Subcutaneous adipose tissue (tissue), 4 donors: ENCODE results near the gene AGBL1. TPM values are rescaled to one million over a fixed set of nuclear protein-coding genes. Genes with fewer than 3 reads are reported as not detected.

Experiments used
- total RNA-seq, 4 donors: library from RNA; depleted of rRNA; stranded (reverse); fragments of >200 nt; gene quantifications; one replicate each; pipeline ENCODE4 v1.1.0, GENCODE V29; 2016
- TF ChIP-seq, protein P1 (sequence below): fragments of 450-650 bp; IDR thresholded peaks from one replicate; pipeline ENCODE4 v1.5.1; 2016; ENCODE audit warnings: low read depth, mild to moderate bottlenecking, control low read depth, antibody characterized with exemption, moderate library complexity

Gene AGBL1
- total RNA-seq, 4 donors from 2014 or later: not detected

DNA sequence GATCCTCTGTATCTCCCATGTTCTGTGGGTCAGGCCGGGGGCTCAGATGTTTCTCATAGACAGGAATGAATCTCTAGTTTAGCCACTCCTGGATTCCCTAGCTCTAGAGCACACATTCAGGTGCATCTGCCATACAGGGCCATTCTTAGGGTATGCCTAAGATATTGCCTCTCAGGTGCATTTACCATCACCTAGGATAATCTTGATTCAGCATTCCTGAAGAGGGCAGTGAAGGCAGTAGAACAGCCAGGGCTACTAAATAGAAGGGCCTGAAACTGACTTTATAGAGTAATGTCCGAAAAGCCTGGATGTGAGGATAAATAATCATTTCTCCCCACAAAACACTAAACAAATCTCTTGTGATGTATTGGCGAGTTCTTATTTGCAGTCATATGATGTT, 882.0 kb downstream of the AGBL1 start:
- TF ChIP-seq, protein P1, sequence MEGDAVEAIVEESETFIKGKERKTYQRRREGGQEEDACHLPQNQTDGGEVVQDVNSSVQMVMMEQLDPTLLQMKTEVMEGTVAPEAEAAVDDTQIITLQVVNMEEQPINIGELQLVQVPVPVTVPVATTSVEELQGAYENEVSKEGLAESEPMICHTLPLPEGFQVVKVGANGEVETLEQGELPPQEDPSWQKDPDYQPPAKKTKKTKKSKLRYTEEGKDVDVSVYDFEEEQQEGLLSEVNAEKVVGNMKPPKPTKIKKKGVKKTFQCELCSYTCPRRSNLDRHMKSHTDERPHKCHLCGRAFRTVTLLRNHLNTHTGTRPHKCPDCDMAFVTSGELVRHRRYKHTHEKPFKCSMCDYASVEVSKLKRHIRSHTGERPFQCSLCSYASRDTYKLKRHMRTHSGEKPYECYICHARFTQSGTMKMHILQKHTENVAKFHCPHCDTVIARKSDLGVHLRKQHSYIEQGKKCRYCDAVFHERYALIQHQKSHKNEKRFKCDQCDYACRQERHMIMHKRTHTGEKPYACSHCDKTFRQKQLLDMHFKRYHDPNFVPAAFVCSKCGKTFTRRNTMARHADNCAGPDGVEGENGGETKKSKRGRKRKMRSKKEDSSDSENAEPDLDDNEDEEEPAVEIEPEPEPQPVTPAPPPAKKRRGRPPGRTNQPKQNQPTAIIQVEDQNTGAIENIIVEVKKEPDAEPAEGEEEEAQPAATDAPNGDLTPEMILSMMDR: no peak

DNA sequence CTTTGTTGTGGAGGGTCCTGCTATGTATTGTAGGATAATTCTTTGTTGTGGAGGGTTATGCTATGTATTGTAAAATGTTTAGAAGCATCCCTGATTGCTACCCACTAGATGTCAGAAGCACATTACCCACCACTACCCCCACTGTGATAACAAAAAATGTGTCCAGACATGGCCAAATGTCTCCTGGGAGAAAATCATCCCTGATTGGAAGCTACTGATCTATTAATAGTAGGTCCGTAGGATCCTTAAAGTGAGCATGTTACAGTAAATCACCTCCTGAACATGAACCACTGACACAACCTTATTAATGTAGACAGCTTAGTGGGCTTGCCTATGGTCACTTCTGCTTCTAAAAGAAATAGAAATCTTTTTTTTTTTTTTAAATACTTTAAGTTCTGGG, 884.6 kb downstream of the AGBL1 start:
- TF ChIP-seq, protein P1: no peak

GRCh38 chr15:86968244-86968643, 888.6 kb downstream of the AGBL1 start:
- TF ChIP-seq, protein P1: no peak

DNA sequence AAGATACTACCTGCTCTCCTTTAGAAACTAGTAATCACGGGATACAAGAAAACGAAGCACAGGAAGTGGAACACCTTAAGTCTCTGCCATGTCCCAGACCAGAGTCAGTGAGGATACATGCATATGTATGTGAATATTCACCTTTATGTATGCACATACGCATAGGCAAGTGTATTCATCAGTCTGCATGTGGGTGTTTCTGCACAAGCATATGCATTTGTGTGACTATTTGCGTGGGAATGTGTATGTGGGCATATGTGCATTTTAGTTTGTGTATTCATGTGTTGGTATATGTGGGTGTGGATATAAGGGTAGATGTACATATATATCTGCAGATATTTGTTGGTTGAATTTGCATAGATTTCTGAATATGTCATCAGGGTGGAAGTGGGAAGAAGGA, 889.7 kb downstream of the AGBL1 start:
- TF ChIP-seq, protein P1: no peak

- TF ChIP-seq, protein P1: no peak
Measured at GRCh38 chr15:86973284-86973844, 893.7 kb downstream of the AGBL1 start.

DNA sequence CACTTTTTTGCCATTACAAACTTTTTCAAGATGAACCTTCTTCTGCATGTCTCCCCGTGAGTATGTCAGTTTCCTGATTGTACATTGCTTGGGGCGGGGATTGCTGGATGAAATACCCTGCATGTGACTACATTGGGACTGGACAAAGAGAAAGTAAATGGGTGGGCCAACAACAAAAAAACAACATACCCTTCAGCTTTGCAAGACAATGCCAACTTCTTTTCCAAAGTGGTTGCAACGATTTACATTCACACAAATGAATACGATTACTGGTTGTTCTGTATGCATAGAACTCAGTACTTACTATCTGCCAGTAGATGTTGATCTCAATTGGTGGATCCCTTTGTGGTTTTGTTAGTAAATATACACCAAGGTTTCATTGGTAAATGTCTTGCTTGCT, 908.4 kb downstream of the AGBL1 start:
- TF ChIP-seq, protein P1: no peak

DNA sequence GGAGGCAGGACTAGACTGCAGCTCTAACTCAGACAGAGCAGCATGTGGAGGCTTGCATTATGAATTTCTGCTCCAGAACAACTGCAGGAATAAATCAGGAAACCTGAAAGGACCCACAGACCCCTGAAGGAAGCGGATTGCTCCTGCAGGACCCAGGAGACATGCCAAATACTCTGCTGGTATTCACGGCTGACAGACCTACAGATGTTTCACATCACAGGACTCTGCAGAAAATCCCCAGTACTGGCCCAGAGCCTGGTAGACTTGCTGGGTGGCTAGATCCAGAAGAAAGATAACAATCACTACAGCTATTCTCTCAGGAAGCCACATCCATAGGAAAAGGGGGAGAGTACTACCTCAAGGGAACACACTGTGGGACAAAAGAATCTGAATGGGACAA, 942.1 kb downstream of the AGBL1 start:
- TF ChIP-seq, protein P1: no peak
